ENCODE measurements around the gene SART1.
"Not testable (repeated sequence)": the region's sequence is repeated elsewhere in the genome, so short reads cannot be mapped to it uniquely, and the experiment has no call there.

SART1 gene

DNA sequence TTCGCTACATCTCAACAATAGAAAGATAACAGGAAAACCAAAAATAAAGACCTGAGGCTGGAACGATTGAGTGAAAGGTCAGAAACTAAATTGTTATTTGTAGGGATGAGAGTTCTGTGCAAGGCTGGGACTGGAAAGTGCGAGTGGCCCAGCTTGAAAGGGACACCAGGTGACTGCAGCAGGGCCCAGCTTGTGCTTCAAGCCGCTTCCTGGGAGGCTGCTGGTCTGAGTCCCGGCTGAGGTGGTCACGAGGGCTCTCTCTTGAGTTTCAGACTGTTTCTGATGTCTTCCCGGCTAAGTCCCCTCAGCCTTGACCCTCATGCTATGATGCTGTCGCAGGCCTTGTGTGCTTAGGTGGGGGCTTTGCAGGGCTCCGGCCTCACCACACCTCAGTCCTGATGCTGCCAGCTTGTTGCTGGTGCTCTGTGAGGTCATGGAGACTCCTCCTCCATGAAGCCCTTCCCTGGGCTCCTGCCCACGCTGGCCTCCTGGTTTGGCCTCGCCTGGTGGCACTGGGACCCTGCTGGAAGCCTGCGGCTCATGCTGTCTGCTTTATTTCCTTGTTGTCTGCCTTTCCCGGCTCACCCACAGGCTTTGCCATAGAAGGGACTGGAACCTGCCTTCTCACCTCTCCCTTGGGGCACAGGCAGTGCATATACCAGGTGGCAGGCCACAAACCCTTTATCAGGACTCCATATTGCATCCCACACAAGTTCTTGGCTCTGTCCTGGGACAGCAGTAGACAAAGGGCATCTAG, 44.8 kb downstream of the SART1 start:
- H3K27me3 ChIP-seq (ENCODE audit: insufficient read depth, poor library complexity, severe bottlenecking), result no peaks in the 10 kb centered on the region
- no peak for DNase-seq (ENCODE audit: low spot score)
- no peak for ATAC-seq (ENCODE audit: low read depth)
- no peaks in the 10 kb centered on the region for H3K9me3 ChIP-seq (ENCODE audit: severe bottlenecking)
- TF ChIP-seq, protein P1, sequence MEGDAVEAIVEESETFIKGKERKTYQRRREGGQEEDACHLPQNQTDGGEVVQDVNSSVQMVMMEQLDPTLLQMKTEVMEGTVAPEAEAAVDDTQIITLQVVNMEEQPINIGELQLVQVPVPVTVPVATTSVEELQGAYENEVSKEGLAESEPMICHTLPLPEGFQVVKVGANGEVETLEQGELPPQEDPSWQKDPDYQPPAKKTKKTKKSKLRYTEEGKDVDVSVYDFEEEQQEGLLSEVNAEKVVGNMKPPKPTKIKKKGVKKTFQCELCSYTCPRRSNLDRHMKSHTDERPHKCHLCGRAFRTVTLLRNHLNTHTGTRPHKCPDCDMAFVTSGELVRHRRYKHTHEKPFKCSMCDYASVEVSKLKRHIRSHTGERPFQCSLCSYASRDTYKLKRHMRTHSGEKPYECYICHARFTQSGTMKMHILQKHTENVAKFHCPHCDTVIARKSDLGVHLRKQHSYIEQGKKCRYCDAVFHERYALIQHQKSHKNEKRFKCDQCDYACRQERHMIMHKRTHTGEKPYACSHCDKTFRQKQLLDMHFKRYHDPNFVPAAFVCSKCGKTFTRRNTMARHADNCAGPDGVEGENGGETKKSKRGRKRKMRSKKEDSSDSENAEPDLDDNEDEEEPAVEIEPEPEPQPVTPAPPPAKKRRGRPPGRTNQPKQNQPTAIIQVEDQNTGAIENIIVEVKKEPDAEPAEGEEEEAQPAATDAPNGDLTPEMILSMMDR (IDR thresholded peaks at IDR 0.05; ENCODE audit: poor library complexity, severe bottlenecking), result no peak
- H3K4me1 ChIP-seq (ENCODE audit: insufficient read depth, poor library complexity, severe bottlenecking), result peaks cover 12% of the 10 kb centered on the region
- H3K36me3 ChIP-seq (ENCODE audit: low read depth), result peaks cover 23% of the 10 kb centered on the region
- peak overlapping the region; percentile 75 for H3K27ac ChIP-seq (ENCODE audit: poor library complexity, severe bottlenecking)
- H3K4me3 ChIP-seq (ENCODE audit: severe bottlenecking), result no peak overlapping the region

GRCh38 chr11:66006891-66007176, 45.3 kb downstream of the SART1 start:
- Histone ChIP-seq H3K36me3 (ENCODE audit: low read depth) (peaks cover 23% of the 10 kb centered on the region), H3K9me3 (ENCODE audit: severe bottlenecking) (no peaks in the 10 kb centered on the region), H3K27ac (ENCODE audit: poor library complexity, severe bottlenecking) (peak overlapping the region; percentile 75), H3K4me1 (ENCODE audit: insufficient read depth, poor library complexity, severe bottlenecking) (peaks cover 17% of the 10 kb centered on the region), H3K27me3 (ENCODE audit: insufficient read depth, poor library complexity, severe bottlenecking) (no peaks in the 10 kb centered on the region), H3K4me3 (ENCODE audit: severe bottlenecking) (no peak overlapping the region)
- TF ChIP-seq, protein P1 (IDR thresholded peaks at IDR 0.05; ENCODE audit: poor library complexity, severe bottlenecking), result no peak
- DNase-seq (ENCODE audit: low spot score) (no peak), ATAC-seq (ENCODE audit: low read depth) (no peak)

GRCh38 chr11:66007201-66007634, 45.7 kb downstream of the SART1 start:
- DNase-seq (ENCODE audit: low spot score), result no peak
- Histone ChIP-seq H3K4me1 (ENCODE audit: insufficient read depth, poor library complexity, severe bottlenecking) (peaks cover 20% of the 10 kb centered on the region), H3K4me3 (ENCODE audit: severe bottlenecking) (no peak overlapping the region), H3K9me3 (ENCODE audit: severe bottlenecking) (no peaks in the 10 kb centered on the region), H3K27ac (ENCODE audit: poor library complexity, severe bottlenecking) (peak overlapping the region; percentile 75), H3K27me3 (ENCODE audit: insufficient read depth, poor library complexity, severe bottlenecking) (no peaks in the 10 kb centered on the region), H3K36me3 (ENCODE audit: low read depth) (peaks cover 23% of the 10 kb centered on the region)
- no peak for ATAC-seq (ENCODE audit: low read depth)
- TF ChIP-seq, protein P1 (IDR thresholded peaks at IDR 0.05; ENCODE audit: poor library complexity, severe bottlenecking), result no peak

DNA sequence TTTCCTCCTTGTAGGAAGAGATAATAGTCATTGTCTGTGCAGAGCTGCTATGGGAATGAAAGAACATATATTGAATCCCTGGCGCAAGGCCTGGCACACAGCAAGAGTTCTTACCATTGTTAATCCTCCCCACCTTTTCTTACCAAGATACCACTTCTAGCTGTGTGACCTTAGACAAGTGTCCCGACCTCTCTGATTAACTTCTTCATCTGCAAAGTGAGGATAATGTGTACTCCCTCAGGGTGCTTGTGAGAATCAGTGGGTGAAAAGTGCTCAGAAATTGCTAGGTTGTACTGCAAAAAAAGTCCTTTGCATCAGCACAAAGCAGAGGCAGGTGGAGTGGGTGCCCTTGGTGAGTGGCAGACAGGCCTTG, 46.5 kb downstream of the SART1 start:
- TF ChIP-seq, protein P1 (IDR thresholded peaks at IDR 0.05; ENCODE audit: poor library complexity, severe bottlenecking), result no peak

DNA sequence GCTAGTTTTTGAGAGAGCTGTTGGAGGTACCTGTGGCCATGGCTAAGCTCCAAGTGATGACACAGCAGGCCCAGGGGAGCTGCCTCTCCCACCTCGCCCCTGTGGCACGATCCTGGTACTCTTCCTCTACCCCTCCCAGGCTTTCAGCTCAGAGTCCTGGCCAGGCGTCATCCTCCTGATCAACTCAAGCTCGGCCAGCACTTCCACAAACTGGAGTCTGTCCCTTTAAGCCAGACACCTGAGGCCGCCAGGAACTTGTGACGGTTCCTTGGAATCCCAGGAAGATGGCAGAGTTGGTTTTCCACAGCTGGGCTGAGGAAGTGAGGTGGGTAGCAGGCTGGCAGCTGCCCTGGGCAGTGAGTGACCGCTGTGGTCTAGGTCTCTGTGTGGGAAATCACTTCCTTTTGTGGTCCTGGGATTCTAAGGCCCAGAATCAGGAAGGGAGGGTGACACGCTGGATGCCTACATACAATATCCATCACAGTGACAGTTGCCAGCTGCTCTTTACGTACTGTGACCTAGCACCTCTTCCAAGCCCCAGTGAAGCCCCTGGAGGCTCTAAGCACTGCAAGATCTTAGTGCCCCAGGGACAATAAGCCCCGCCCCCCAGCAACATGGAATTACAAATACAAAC, 47.1 kb downstream of the SART1 start:
- Histone ChIP-seq H3K4me1 (ENCODE audit: insufficient read depth, poor library complexity, severe bottlenecking) (peaks cover 30% of the 10 kb centered on the region), H3K27ac (ENCODE audit: poor library complexity, severe bottlenecking) (peak overlapping the region; percentile 75), H3K36me3 (ENCODE audit: low read depth) (peaks cover 19% of the 10 kb centered on the region), H3K4me3 (ENCODE audit: severe bottlenecking) (no peak overlapping the region), H3K27me3 (ENCODE audit: insufficient read depth, poor library complexity, severe bottlenecking) (no peaks in the 10 kb centered on the region), H3K9me3 (ENCODE audit: severe bottlenecking) (no peaks in the 10 kb centered on the region)
- DNase-seq (ENCODE audit: low spot score) (no peak), ATAC-seq (ENCODE audit: low read depth) (peak; percentile 33)
- TF ChIP-seq, protein P1 (IDR thresholded peaks at IDR 0.05; ENCODE audit: poor library complexity, severe bottlenecking), result no peak

More for the DNA sequence above, 46.5 kb downstream of the SART1 start:
- no peak for DNase-seq (ENCODE audit: low spot score)
- Histone ChIP-seq H3K4me1 (ENCODE audit: insufficient read depth, poor library complexity, severe bottlenecking) (peaks cover 28% of the 10 kb centered on the region), H3K4me3 (ENCODE audit: severe bottlenecking) (no peak overlapping the region), H3K9me3 (ENCODE audit: severe bottlenecking) (no peaks in the 10 kb centered on the region), H3K27ac (ENCODE audit: poor library complexity, severe bottlenecking) (peak overlapping the region; percentile 75), H3K36me3 (ENCODE audit: low read depth) (peaks cover 23% of the 10 kb centered on the region), H3K27me3 (ENCODE audit: insufficient read depth, poor library complexity, severe bottlenecking) (no peaks in the 10 kb centered on the region)
- no peak for ATAC-seq (ENCODE audit: low read depth)

- not testable (repeated sequence) for DNase-seq (ENCODE audit: low spot score); ATAC-seq (ENCODE audit: low read depth); H3K27me3 ChIP-seq (ENCODE audit: insufficient read depth, poor library complexity, severe bottlenecking); H3K9me3 ChIP-seq (ENCODE audit: severe bottlenecking); H3K36me3 ChIP-seq (ENCODE audit: low read depth); H3K4me3 ChIP-seq (ENCODE audit: severe bottlenecking)
- Histone ChIP-seq H3K4me1 (ENCODE audit: insufficient read depth, poor library complexity, severe bottlenecking) (peaks cover 32% of the 10 kb centered on the region), H3K27ac (ENCODE audit: poor library complexity, severe bottlenecking) (peak overlapping the region; percentile 75)
These were observed 48.5 kb downstream of the SART1 start for GRCh38 chr11:66010036-66010435.

All from RWPE2 (cell line).